Measurements from ENCODE around the gene IL32. TPM values are rescaled to one million over a fixed set of nuclear protein-coding genes. Genes with fewer than 3 reads are reported as not detected.
"Not testable (repeated sequence)": the region's sequence is repeated elsewhere in the genome, so short reads cannot be mapped to it uniquely, and the experiment has no call there.

The IL32 gene
- total RNA-seq, 1 donor from 2014 or later = 773 TPM

DNA sequence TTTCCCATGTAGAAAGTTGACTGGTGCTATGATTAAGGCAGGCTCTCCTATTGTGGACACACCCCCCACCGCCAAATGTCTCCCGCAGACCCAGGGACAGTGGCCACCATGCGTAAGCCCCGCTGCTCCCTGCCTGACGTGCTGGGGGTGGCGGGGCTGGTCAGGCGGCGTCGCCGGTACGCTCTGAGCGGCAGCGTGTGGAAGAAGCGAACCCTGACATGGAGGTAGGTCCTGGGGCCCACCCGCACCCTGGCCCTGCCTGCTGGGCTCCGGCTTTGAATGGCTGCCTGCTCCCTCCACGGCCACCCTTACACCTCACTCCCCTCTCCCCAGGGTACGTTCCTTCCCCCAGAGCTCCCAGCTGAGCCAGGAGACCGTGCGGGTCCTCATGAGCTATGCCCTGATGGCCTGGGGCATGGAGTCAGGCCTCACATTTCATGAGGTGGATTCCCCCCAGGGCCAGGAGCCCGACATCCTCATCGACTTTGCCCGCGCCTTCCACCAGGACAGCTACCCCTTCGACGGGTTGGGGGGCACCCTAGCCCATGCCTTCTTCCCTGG is 15.4 kb upstream of the IL32 start:
- Mint-ChIP-seq H3K4me3 (ENCODE audit: low read depth) (no peak overlapping the region), H3K27ac (peak overlapping the region; percentile 26), H3K9me3 (no peaks in the 10 kb centered on the region), H3K27me3 (ENCODE audit: low read depth) (peaks cover 7% of the 10 kb centered on the region), H3K36me3 (ENCODE audit: low read depth) (peaks cover 31% of the 10 kb centered on the region), H3K4me1 (ENCODE audit: low read depth) (peaks cover 56% of the 10 kb centered on the region)
- no peak for DNase-seq (ENCODE audit: low spot score)
- intact Hi-C loops (cut with micrococcal nuclease) = loop anchor here (5.0 to 10.0 kb wide), 2 partner anchors 117 to 455 kb away; partner anchors contain the start of gene CLUAP1

DNA sequence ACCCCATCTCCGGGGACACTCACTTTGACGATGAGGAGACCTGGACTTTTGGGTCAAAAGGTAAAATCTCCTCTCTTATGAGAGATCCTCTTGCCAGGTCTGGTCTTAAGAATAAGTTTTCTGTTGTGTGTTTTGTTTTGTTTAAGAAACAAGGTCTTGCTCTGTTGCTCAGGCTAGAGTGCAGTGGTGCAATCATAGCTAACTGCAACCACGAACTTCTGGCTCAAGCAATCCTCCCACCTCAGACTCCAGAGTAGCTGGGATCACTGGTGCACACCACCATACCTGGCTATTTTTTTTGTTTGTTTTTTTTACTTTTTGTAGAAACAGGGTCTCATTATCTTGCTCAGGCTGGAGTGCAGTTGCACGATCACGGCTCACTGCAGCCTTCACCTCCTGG is 15.0 kb upstream of the IL32 start:
- Mint-ChIP-seq H3K9me3 (no peaks in the 10 kb centered on the region), H3K27ac (peak overlapping the region; percentile 26), H3K4me3 (ENCODE audit: low read depth) (no peak overlapping the region), H3K4me1 (ENCODE audit: low read depth) (peaks cover 57% of the 10 kb centered on the region), H3K36me3 (ENCODE audit: low read depth) (peaks cover 35% of the 10 kb centered on the region), H3K27me3 (ENCODE audit: low read depth) (peaks cover 3% of the 10 kb centered on the region)
- intact Hi-C loops (cut with micrococcal nuclease) = loop anchor here (10.0 kb wide), 1 partner anchor 454 kb away; the partner anchor contains the start of gene CLUAP1
- DNase-seq (ENCODE audit: low spot score) = no peak

DNA sequence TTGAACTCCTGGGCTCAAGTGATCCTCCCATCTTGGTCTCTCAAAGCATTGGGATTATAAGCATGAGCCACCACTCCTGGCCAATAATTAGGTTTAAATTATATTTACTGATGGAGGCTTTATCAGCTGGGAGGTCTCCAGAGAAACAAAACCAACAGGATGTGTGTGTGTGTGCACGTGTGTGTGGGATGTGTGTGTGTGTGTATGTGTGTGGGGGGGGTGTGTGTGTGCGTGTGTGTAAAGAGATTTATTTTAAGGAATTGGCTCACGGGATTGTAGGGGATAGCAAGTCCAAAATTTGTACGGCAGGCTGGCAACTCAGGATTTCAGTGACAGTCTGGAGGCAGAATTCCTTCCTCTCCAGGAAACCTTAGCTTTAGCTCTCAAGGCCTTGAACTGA is 14.4 kb upstream of the IL32 start:
- H3K4me1 Mint-ChIP-seq (ENCODE audit: low read depth) = peaks cover 61% of the 10 kb centered on the region
- no peaks in the 10 kb centered on the region for H3K9me3 Mint-ChIP-seq
- intact Hi-C loops (cut with micrococcal nuclease) = loop anchor here (10.0 kb wide), 1 partner anchor 454 kb away; the partner anchor contains the start of gene CLUAP1
- H3K4me3 Mint-ChIP-seq (ENCODE audit: low read depth) = no peak overlapping the region
- no peak for DNase-seq (ENCODE audit: low spot score)
- H3K36me3 Mint-ChIP-seq (ENCODE audit: low read depth) = peaks cover 39% of the 10 kb centered on the region
- no peak overlapping the region for H3K27ac Mint-ChIP-seq
- peaks cover 2% of the 10 kb centered on the region for H3K27me3 Mint-ChIP-seq (ENCODE audit: low read depth)

DNA sequence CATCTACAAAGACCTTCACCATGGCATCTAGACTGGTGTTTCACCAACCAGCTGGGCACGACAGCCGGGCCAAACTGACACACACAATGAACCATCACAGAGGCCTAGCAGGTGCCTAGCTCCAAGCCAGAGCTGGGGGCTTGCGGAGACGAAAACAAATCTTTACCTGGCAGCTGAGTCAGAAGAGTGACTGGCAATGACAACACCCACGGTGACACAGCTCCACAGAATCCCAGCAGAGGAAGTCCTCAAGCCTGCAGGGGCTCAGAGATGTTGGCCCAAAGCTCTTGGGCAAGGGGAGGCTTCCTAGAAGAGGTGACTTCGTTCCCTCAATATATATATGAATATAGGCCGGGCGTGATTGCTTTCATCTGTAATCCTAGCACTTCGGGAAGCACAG is 13.9 kb upstream of the IL32 start:
- intact Hi-C loops (cut with micrococcal nuclease) = loop anchor here (10.0 kb wide), 1 partner anchor 453 kb away; the partner anchor contains the start of gene CLUAP1
- H3K4me1 Mint-ChIP-seq (ENCODE audit: low read depth) = peaks cover 64% of the 10 kb centered on the region
- DNase-seq (ENCODE audit: low spot score) = no peak
- H3K36me3 Mint-ChIP-seq (ENCODE audit: low read depth) = peaks cover 39% of the 10 kb centered on the region
- H3K4me3 Mint-ChIP-seq (ENCODE audit: low read depth) = peak overlapping the region; percentile 17
- peak overlapping the region; percentile 50 for H3K27ac Mint-ChIP-seq
- H3K9me3 Mint-ChIP-seq = no peaks in the 10 kb centered on the region
- H3K27me3 Mint-ChIP-seq (ENCODE audit: low read depth) = peaks cover 2% of the 10 kb centered on the region

DNA sequence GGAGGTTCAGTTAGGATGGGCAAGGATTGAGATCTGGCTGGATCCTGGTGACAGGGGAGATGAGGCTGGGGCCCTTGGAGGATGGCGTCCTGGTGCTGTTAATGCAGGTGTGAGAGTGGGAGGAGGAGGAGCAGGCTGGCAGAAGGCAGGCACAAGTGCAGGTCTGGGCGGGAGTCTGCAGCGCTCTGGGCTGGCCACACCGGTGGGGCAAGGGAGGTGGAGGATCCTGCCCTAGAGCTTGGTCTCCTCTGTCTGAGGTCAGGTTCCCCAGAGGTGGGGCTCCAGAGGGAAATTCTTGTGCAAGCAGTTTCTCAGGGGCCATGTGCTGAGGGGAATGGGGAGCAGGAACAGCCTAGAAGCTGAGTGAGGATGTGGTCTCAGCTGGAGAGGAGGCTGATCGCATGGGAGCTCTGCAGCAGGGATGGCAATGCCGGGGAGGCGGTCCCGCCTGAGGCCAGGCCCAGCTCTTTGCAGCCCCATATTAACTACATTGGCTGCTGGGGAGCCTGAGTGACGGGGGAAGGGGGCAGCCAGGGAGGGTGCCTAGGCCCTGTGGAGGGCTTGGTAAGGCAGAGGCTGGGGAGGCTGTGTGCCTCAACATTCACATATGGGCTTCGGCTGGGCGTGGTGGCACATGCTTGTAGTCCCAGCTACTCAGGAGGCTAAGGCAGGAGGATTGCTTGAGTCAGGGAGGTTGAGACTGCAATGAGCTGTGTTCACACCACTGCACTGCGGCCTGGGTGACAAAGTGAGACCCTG is 12.7 kb upstream of the IL32 start:
- Mint-ChIP-seq H3K4me1 (ENCODE audit: low read depth) (peaks cover 76% of the 10 kb centered on the region), H3K36me3 (ENCODE audit: low read depth) (peaks cover 50% of the 10 kb centered on the region)
- H3K27ac Mint-ChIP-seq; H3K27me3 Mint-ChIP-seq (ENCODE audit: low read depth); H3K4me3 Mint-ChIP-seq (ENCODE audit: low read depth); DNase-seq (ENCODE audit: low spot score); H3K9me3 Mint-ChIP-seq: not testable (repeated sequence)
- intact Hi-C loops (cut with micrococcal nuclease) = loop anchor here (10.0 kb wide), 1 partner anchor 452 kb away; the partner anchor contains the start of gene CLUAP1

DNA sequence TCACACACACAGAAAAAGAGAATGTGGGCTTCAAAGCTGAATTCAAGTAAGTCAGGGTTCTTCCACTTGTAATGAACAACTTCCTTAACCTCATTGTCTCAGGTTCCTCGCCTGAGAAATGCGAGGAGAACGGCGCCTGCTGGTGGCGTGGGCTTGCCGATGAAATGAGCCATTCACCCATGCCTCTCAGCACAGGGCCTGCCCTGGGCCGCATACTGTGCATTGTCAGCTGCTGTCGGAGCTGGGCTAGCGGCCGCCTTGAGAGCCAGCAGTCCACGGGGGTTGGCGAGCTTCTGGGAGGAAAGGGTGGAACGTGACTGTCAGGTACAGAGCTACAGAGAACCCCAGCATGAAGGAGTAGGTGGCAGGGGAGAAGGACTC is 12.1 kb upstream of the IL32 start:
- H3K27ac Mint-ChIP-seq; H3K9me3 Mint-ChIP-seq; H3K4me3 Mint-ChIP-seq (ENCODE audit: low read depth); H3K27me3 Mint-ChIP-seq (ENCODE audit: low read depth); DNase-seq (ENCODE audit: low spot score): not testable (repeated sequence)
- peaks cover 50% of the 10 kb centered on the region for H3K36me3 Mint-ChIP-seq (ENCODE audit: low read depth)
- intact Hi-C loops (cut with micrococcal nuclease) = loop anchor here (10.0 kb wide), 1 partner anchor 451 kb away; the partner anchor contains the start of gene CLUAP1
- H3K4me1 Mint-ChIP-seq (ENCODE audit: low read depth) = peaks cover 72% of the 10 kb centered on the region

DNA sequence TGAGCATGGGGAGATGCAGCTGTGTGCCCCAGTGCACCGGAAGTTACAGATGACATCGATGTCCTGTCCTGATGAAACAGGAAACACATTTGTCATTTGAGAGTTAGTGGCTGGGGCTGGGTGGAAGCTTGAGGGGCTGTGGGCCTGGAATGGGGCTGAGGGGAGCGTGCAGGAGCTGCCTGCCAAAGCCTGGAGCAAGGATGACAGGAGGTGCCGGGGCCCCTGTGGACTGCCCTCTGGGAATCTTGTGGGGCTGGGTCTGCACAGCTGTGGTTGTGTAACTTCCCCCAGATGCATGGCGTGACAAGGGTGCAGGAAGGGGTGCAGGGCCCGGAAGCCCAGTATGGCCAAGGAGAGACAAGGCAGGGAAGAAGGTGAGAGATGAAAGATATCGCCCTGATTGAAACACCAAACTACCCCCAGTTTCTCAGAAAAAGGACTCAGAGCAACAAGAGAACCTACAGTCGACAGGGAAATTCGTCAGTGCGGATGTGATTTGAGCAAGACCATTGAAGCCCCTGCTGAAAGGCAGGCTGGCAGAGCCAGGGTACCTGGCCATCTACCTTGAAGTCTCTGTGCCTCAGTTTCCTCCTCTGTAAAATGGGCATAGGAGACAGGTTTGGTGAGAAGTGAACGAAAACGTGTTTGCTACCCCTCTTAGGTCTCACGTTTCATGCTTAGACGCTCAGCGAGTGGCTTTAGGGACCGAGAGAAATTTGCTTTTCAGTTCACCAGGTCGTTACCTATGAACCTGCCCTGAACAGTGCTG is 10.3 kb upstream of the IL32 start:
- peak overlapping the region; percentile 63 for H3K4me3 Mint-ChIP-seq (ENCODE audit: low read depth)
- peaks cover 55% of the 10 kb centered on the region for H3K36me3 Mint-ChIP-seq (ENCODE audit: low read depth)
- H3K4me1 Mint-ChIP-seq (ENCODE audit: low read depth) = peaks cover 66% of the 10 kb centered on the region
- H3K9me3 Mint-ChIP-seq = no peaks in the 10 kb centered on the region
- peak; percentile 55 for DNase-seq (ENCODE audit: low spot score)
- H3K27ac Mint-ChIP-seq = peak overlapping the region; percentile 68
- H3K27me3 Mint-ChIP-seq (ENCODE audit: low read depth) = no peaks in the 10 kb centered on the region
- intact Hi-C loops (cut with micrococcal nuclease) = loop anchor here (5.0 to 10.0 kb wide), 2 partner anchors 97 to 450 kb away; partner anchors contain the start of gene CLUAP1

DNA sequence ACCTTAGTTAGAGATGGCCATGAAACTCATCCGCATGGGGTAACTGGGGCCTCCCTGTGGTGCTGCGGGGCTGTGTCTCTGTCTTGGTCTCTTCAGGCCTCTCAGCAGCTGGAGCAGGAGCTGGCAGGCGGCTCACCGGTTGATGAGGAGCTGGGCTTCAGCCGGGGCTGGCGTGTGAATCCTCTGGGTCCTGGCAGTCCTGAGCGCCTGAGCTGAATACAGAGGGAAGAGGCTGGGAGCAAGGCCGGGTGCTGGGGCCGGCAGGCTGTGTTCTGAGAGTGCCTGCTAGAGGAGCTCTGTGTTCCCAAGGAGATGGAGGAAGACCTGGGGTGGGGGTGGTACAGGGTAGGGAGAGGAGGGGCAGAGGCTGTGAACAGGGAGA is 9.7 kb upstream of the IL32 start:
- Mint-ChIP-seq H3K27ac (peak overlapping the region; percentile 68), H3K36me3 (ENCODE audit: low read depth) (peaks cover 55% of the 10 kb centered on the region), H3K4me1 (ENCODE audit: low read depth) (peaks cover 66% of the 10 kb centered on the region), H3K4me3 (ENCODE audit: low read depth) (peak overlapping the region; percentile 63)
- not testable (repeated sequence) for H3K9me3 Mint-ChIP-seq; DNase-seq (ENCODE audit: low spot score); H3K27me3 Mint-ChIP-seq (ENCODE audit: low read depth)
- intact Hi-C loops (cut with micrococcal nuclease) = loop anchor here (5.0 to 10.0 kb wide), 2 partner anchors 97 to 449 kb away; partner anchors contain the start of gene CLUAP1

DNA sequence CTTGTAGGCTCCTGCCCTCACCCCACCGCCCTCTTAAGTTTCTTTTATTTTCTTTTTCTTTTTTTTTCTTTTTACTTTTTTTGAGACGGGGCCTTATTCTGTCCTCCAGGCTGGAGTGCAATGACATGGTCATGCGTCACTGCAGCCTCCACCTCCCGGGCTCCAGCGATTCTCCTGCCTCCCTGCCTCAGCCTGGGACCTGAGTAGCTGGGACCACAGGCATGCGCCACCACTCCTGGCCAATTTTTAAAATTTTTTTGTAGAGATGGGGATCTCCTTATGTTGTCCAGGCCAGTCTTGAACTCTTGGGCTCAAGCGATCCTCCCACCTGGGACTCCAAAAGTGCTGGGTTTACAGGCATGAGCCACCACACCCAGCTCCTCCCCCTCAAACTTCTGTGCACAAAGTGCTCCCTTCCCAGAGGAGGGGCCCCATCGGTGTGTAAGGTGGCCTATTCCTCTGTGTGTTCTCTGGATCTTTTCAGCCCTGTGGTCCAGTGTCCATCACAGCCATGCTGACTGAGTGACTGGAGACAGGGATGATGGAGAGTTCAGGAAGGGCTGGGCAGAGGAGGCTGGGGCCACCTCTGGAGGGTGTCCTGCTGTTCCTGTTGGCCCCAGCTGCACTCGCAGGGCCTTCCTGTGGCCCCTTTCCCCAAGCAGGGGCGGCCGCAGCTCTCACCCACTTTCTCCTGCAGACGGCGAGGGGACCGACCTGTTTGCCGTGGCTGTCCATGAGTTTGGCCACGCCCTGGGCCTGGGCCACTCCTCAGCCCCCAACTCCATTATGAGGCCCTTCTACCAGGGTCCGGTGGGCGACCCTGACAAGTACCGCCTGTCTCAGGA is 8.9 kb upstream of the IL32 start:
- H3K36me3 Mint-ChIP-seq (ENCODE audit: low read depth) = peaks cover 48% of the 10 kb centered on the region
- no peaks in the 10 kb centered on the region for H3K9me3 Mint-ChIP-seq
- H3K27ac Mint-ChIP-seq = peak overlapping the region; percentile 87
- H3K27me3 Mint-ChIP-seq (ENCODE audit: low read depth) = no peaks in the 10 kb centered on the region
- no peak for DNase-seq (ENCODE audit: low spot score)
- intact Hi-C loops (cut with micrococcal nuclease) = loop anchor here (5.0 to 10.0 kb wide), 2 partner anchors 96 to 448 kb away; partner anchors contain the start of gene CLUAP1
- H3K4me1 Mint-ChIP-seq (ENCODE audit: low read depth) = peaks cover 58% of the 10 kb centered on the region
- H3K4me3 Mint-ChIP-seq (ENCODE audit: low read depth) = peak overlapping the region; percentile 71

DNA sequence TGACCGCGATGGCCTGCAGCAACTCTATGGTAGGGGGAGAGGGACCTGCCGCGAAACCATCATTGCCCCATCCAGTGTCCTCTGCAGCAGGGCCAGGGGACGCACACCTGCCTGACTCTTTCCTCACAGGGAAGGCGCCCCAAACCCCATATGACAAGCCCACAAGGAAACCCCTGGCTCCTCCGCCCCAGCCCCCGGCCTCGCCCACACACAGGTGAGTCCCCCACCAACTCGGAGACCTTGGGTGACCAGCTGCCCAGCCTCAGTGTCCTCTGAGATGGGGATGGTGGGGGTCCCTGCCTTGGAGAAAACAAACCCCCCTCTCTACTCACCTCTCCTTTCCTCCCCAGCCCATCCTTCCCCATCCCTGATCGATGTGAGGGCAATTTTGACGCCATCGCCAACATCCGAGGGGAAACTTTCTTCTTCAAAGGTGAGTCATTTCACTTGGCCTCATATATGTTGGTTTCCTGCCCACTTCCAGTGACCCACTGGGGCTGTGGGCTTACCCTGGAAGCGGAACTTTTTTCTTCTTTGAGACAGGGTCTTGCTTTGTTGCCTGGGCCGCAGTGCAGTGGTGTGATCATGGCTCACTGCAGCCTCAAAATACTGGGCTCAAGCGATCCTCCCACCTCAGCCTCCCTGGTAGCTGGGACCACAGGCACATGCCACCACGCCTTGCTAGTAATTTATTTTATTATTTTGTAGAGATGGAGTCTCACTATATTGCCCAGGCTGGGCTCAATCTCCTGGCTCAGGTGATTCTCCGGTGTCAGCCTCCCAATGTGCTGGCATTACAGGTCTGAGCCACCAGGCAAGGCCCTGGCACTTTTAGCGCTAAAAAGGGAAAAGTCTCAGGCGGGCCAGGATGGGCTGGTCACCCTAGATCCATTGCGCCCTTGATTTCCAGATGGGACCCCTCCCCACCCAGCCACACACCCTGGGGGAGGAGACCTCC is 8.0 kb upstream of the IL32 start:
- H3K27ac Mint-ChIP-seq = peak overlapping the region; percentile 87
- H3K27me3 Mint-ChIP-seq (ENCODE audit: low read depth) = no peaks in the 10 kb centered on the region
- H3K4me1 Mint-ChIP-seq (ENCODE audit: low read depth) = peaks cover 54% of the 10 kb centered on the region
- no peaks in the 10 kb centered on the region for H3K9me3 Mint-ChIP-seq
- no peak for DNase-seq (ENCODE audit: low spot score)
- intact Hi-C loops (cut with micrococcal nuclease) = loop anchor here (2.0 to 10.0 kb wide), 4 partner anchors 17 to 447 kb away; partner anchors contain the start of gene CLUAP1
- peaks cover 42% of the 10 kb centered on the region for H3K36me3 Mint-ChIP-seq (ENCODE audit: low read depth)
- peak overlapping the region; percentile 71 for H3K4me3 Mint-ChIP-seq (ENCODE audit: low read depth)

Measured in activated T-helper 2 cell treated with anti-CD3 and anti-CD28 coated beads, Interferon-gamma antibody, Interleukin-2, Interleukin-4, amounts not matched to agents 10 μg/mL and 5 μg/mL and 100 μg/mL, durations not matched to agents 14 hours and 24 hours and 36 hours (primary cell).